ENCODE data around the gene FBXL19.

DNA sequence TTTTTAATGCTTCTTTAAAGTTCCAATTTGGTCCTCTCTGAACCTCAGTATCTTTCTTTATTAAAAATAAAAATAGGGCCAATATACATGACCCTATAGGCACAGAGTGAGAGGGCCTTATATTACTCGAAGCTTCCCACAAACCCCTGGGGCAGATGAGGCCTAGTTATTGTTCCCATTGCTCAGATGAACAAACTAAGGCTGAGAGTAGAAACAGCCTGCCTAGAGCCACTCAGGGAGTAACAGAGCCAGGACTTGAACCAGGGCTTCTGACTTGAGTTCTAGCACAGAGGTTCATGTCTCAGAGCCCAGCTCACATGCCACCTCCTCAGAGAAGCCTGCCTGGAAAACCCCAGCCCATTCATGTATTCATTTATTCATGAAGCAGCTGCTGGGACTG lies 37.2 kb upstream of the FBXL19 start:
- TF ChIP-seq ZZZ3 (CRISPR knock-in tag; IDR thresholded peaks at IDR 0.05; ENCODE audit: borderline replicate concordance) = no peak
- TF ChIP-seq FOXA3 (CRISPR knock-in tag; IDR thresholded peaks at IDR 0.05) = no peak
- TF ChIP-seq BHLHE40 (IDR thresholded peaks at IDR 0.05; ENCODE audit: low read length) = no peak
- no peak for TF ChIP-seq ELF4 (CRISPR knock-in tag; IDR thresholded peaks at IDR 0.05; ENCODE audit: borderline replicate concordance)
- TF ChIP-seq TAF1 (CRISPR knock-in tag; IDR thresholded peaks at IDR 0.05) = no peak

Measured in HepG2 (cell line).